ENCODE measurements around the gene CDH12. TPM values are rescaled to one million over a fixed set of nuclear protein-coding genes. Genes with fewer than 3 reads are reported as not detected.
"Not testable (repeated sequence)": the region's sequence is repeated elsewhere in the genome, so short reads cannot be mapped to it uniquely, and the experiment has no call there.

Gene CDH12
- total RNA-seq, 4 donors from 2014 or later = not detected

GRCh38 chr5:22352493-22352892, 500.7 kb downstream of the CDH12 start:
- DNase-seq (ENCODE audit: low spot score) (no peak), ATAC-seq (ENCODE audit: low FRiP score) (no peak)
- no peak for TF ChIP-seq CTCF (IDR thresholded peaks at IDR 0.05)

DNA sequence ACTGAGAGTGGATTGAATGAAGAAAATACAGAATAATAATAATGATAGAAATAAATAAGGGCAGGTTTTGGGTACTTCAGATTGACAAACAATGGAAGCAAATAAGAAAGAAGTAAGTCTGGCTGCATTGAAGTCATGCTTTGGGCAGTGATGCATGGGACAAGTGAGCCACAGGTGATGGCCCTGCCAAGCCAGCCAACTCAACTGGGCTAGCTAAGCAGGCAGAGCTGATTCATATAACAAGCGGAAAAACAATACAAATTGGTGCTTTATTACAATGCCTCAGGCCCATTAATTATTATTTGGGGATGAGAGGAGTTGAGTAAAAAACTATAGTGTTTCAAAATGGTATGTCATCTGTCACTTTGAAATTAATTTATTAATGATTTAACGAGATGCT, 502.0 kb downstream of the CDH12 start:
- ATAC-seq (ENCODE audit: low FRiP score) (no peak), DNase-seq (ENCODE audit: low spot score) (no peak)
- TF ChIP-seq CTCF (IDR thresholded peaks at IDR 0.05) = no peak

GRCh38 chr5:22348027-22348426, 505.1 kb downstream of the CDH12 start:
- ATAC-seq (ENCODE audit: low FRiP score) (no peak), DNase-seq (ENCODE audit: low spot score) (no peak)
- no peak for TF ChIP-seq CTCF (IDR thresholded peaks at IDR 0.05)

DNA sequence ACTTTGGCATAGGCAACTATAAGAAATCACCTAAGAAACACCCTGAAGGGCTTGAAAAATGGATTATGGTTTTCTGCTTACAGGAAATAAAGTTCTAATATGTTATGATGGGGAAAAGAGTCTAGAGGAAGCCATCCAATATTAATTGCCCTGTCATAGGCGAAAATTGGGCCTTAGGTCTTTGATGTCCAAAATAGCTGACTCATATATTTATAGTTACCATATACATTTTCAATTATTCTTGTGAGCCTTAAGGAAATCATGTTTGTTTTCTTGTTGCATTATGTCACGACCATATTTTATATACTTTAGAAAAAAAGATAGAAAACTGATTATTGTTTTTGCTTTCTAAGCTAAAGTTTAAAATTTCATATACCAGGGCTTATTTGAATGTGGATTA, 509.1 kb downstream of the CDH12 start:
- no peak for DNase-seq (ENCODE audit: low spot score)
- no peak for TF ChIP-seq CTCF (IDR thresholded peaks at IDR 0.05)
- ATAC-seq (ENCODE audit: low FRiP score) = no peak

- TF ChIP-seq CTCF (IDR thresholded peaks at IDR 0.05) = no peak
- no peak for ATAC-seq (ENCODE audit: low FRiP score)
- no peak for DNase-seq (ENCODE audit: low spot score)
These were observed 511.7 kb downstream of the CDH12 start for GRCh38 chr5:22341406-22341805.

DNA sequence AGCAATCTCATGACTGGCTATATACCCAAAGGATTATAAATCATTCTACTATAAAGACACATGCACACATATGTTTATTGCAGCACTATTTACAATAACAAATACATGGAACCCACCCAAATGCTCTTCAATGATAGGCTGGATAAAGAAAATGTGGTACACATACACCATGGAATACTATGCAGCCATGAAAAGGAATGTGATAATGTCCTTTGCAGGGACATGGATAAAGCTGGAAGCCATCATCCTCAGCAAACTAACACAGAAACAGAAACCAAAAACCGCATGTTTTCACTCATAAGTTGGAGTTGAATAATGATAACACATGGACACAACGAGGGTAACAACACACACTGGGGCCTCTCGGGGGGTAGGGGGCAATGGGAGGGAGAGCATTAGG, 520.2 kb downstream of the CDH12 start:
- not testable (repeated sequence) for DNase-seq (ENCODE audit: low spot score); ATAC-seq (ENCODE audit: low FRiP score)

- ATAC-seq (ENCODE audit: low FRiP score) (no peak), DNase-seq (ENCODE audit: low spot score) (no peak)
- no peak for TF ChIP-seq CTCF (IDR thresholded peaks at IDR 0.05)
These were observed 523.5 kb downstream of the CDH12 start for GRCh38 chr5:22329683-22330082.

GRCh38 chr5:22319798-22320197, 533.3 kb downstream of the CDH12 start:
- TF ChIP-seq CTCF (IDR thresholded peaks at IDR 0.05) = no peak
- ATAC-seq (ENCODE audit: low FRiP score) = no peak

More at GRCh38 chr5:22319798-22320197, 533.3 kb downstream of the CDH12 start:
- no peak for DNase-seq (ENCODE audit: low spot score)
